ENCODE measurements around the gene SNRNP200.
"Not testable (repeated sequence)": the region's sequence is repeated elsewhere in the genome, so short reads cannot be mapped to it uniquely, and the experiment has no call there.

SNRNP200 gene

DNA sequence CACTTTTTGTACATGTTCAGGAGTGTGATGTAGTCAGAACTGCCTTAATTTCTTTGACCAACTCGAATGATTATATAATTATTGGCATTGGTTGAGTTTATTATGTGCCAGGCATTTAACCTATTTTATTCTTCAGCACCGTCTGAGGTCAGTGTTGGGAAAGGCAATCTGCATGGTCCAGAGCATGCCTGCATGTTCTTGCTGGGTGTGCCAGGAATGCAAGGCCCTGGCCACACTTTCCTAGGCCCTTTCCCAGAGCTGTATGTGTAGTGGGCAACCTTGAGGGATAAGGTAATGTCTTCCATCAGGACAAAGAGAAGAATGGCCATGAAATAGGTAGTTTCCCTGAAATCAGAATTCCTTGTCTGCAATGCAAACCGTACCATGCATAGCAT, 9.7 kb upstream of the SNRNP200 start:
- DNase-seq (ENCODE audit: low spot score): no peak
- TF ChIP-seq, protein P1, sequence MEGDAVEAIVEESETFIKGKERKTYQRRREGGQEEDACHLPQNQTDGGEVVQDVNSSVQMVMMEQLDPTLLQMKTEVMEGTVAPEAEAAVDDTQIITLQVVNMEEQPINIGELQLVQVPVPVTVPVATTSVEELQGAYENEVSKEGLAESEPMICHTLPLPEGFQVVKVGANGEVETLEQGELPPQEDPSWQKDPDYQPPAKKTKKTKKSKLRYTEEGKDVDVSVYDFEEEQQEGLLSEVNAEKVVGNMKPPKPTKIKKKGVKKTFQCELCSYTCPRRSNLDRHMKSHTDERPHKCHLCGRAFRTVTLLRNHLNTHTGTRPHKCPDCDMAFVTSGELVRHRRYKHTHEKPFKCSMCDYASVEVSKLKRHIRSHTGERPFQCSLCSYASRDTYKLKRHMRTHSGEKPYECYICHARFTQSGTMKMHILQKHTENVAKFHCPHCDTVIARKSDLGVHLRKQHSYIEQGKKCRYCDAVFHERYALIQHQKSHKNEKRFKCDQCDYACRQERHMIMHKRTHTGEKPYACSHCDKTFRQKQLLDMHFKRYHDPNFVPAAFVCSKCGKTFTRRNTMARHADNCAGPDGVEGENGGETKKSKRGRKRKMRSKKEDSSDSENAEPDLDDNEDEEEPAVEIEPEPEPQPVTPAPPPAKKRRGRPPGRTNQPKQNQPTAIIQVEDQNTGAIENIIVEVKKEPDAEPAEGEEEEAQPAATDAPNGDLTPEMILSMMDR (IDR thresholded peaks at IDR 0.05; ENCODE audit: borderline replicate concordance, control extremely low read depth, extremely low read depth, insufficient read depth, missing control alignments): no peak
- in situ Hi-C loops (cut with MboI; ENCODE audit: low sequenced_read_pairs, unreplicated experiment): no loop called here

DNA sequence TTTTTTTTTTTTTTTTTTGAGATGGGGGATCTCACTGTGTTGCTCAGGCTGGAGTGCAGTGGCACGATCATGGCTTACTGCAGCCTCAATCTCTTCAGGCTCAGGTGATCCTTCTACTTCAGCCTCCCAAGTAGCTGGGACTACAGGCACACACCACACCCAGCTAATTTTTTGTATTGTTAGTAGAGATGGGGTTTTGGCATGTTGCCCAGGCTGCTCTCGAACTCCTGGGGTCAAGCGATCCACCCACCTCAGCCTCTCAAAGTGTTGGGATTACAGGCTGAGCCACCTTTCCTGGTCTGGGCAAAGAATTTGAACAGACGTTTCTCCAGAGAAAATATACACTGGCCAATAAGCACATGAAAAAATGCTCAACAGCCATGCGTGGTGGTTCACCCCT, 2.9 kb upstream of the SNRNP200 start:
- no peak for DNase-seq (ENCODE audit: low spot score)
- TF ChIP-seq, protein P1 (IDR thresholded peaks at IDR 0.05; ENCODE audit: borderline replicate concordance, control extremely low read depth, extremely low read depth, insufficient read depth, missing control alignments): no peak
- in situ Hi-C loops (cut with MboI; ENCODE audit: low sequenced_read_pairs, unreplicated experiment): no loop called here

DNA sequence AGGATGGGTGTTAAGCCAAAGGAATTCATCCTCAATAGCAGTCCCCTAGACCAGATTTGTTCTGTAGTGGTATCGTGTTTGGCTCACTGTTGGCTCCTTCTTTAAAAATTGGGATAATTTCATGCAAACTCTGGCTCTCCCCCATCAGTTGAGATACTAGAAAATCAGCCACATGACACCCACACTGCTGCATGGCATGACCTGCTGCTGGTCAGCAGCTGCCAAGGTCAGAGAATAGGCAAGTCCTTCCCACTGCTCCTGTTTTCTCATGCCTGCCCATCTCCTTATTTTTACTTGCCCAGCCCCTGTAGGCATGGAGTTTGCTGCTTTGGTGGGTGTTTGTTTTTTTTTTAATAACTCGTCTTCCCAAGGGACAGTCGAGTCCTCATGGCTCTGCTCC, 1.0 kb upstream of the SNRNP200 start:
- in situ Hi-C loops (cut with MboI; ENCODE audit: low sequenced_read_pairs, unreplicated experiment): no loop called here
- TF ChIP-seq, protein P1 (IDR thresholded peaks at IDR 0.05; ENCODE audit: borderline replicate concordance, control extremely low read depth, extremely low read depth, insufficient read depth, missing control alignments): no peak
- DNase-seq (ENCODE audit: low spot score): no peak

DNA sequence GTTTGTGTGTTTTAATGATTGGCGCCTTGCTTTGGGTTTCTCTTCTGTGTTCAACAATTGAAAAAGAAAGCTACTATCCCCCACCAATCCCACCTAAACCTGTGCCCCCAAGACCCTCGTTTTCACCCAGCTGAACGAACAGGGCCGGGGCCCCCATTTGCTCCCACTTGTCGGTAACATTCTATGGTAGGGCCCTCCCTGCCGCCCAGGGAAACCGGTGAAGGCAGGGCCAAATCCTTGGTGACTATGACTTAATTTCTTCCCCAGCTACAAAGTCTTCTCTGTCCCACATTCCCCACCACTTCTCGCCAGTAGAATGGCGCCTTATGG, 598 bp upstream of the SNRNP200 start:
- TF ChIP-seq, protein P1 (IDR thresholded peaks at IDR 0.05; ENCODE audit: borderline replicate concordance, control extremely low read depth, extremely low read depth, insufficient read depth, missing control alignments): no peak
- in situ Hi-C loops (cut with MboI; ENCODE audit: low sequenced_read_pairs, unreplicated experiment): no loop called here
- no peak for DNase-seq (ENCODE audit: low spot score)

DNA sequence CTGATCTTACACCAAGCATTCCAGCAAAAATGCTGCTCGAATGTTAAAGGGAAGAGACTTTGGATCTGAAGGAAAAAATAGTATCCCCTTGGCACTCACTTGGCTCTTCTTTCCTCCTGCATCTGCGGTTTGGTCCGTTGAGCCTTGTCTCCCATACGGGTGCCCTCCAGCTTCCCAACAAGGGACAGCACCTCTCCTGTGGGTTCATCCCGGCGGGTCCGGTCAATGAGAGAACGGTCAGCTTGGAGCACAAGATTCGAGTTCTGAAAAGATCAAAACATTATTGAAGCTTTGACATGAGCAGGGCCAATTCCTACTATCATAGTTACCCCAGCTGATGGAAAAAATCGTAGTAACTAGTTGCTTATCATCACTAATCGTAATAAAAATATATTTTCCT, 740 bp downstream of the SNRNP200 start:
- in situ Hi-C loops (cut with MboI; ENCODE audit: low sequenced_read_pairs, unreplicated experiment): no loop called here
- TF ChIP-seq, protein P1 (IDR thresholded peaks at IDR 0.05; ENCODE audit: borderline replicate concordance, control extremely low read depth, extremely low read depth, insufficient read depth, missing control alignments): no peak
- no peak for DNase-seq (ENCODE audit: low spot score)

DNA sequence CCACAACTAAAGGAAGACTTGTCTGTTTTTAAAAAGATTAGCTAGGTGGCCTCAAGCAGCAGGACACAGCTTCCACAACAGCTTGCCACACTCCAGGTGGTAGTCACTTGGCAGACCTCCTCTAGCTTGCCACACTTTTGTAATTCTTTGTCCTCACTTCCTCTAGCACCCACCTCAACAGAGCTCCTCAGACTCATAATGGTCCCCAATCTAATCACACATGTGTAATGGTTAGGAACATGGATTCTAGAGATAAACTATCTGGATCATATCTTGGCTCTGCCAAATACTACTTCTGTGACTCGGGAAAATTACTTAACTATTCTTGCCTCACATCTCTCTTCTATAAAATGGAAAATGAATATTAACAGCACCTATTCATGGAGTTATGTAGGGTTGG, 3.5 kb downstream of the SNRNP200 start:
- in situ Hi-C loops (cut with MboI; ENCODE audit: low sequenced_read_pairs, unreplicated experiment): no loop called here
- TF ChIP-seq, protein P1 (IDR thresholded peaks at IDR 0.05; ENCODE audit: borderline replicate concordance, control extremely low read depth, extremely low read depth, insufficient read depth, missing control alignments): no peak
- no peak for DNase-seq (ENCODE audit: low spot score)

DNA sequence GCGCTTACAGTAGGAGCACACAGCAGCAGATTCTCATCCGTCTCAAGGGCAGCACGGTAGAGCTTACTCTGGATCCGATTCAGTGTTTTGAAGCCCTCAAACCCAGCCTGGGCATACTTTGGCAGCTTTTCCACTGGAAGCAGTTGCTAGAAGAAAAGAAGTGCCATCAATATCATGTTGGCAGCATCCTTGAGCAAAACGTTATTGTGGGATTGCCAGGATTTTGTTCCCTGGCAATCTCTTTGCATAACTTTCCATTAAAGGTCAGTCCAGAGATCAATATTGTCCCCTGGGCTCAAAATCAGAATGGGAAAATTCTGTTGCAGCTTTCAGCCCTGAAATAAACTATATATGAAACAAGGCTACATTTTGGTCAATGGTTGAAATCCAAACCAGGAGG, 8.4 kb downstream of the SNRNP200 start:
- no peak for DNase-seq (ENCODE audit: low spot score)
- TF ChIP-seq, protein P1 (IDR thresholded peaks at IDR 0.05; ENCODE audit: borderline replicate concordance, control extremely low read depth, extremely low read depth, insufficient read depth, missing control alignments): no peak
- in situ Hi-C loops (cut with MboI; ENCODE audit: low sequenced_read_pairs, unreplicated experiment): no loop called here

DNA sequence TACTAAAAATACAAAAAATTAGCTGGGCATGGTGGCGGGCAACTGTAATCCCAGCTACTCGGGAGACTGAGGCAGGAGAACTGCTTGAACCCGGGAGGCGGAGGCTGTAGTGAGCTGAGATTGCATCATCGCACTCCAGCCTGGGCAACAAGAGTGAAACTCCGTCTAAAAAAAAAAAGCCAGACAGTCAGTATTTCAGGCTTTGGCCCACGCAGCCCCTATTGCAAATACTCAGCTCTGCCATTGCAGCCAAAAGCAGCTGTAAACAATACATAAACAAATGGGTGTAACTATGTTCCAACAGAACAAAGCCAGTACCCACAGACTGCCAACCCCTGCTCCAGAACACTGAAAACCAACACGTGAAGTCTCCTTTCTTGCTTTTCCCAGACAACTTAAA, 11.1 kb downstream of the SNRNP200 start:
- DNase-seq (ENCODE audit: low spot score); in situ Hi-C loops (cut with MboI; ENCODE audit: low sequenced_read_pairs, unreplicated experiment): not testable (repeated sequence)
